WTC11 (cell line): ENCODE results near the gene RNF224. TPM values are rescaled to one million over a fixed set of nuclear protein-coding genes. Genes with fewer than 3 reads are reported as not detected.

Experiments
- CTCF ChIP-seq: fragments of 200-600 bp; IDR thresholded peaks from 2 replicates; pipeline ENCODE4 v1.8.0; 2022; ENCODE audit warnings: antibody characterized with exemption
- E2F4 ChIP-seq: sonication (generic); formaldehyde crosslinking; IDR thresholded peaks from 2 replicates; pipeline ENCODE4 v1.8.1; 2022; ENCODE audit warnings: low read depth, mild to moderate bottlenecking, moderate library complexity, missing genetic modification reagents, borderline replicate concordance
- EMX1 ChIP-seq: fragments of 250-450 bp; sonication (Bioruptor Pico); IDR thresholded peaks from 2 replicates; pipeline ENCODE4 v1.8.0; 2021; ENCODE audit warnings: mild to moderate bottlenecking
- FOXP1 ChIP-seq: sonication (generic); formaldehyde crosslinking; IDR thresholded peaks from 2 replicates; pipeline ENCODE4 v1.8.0; 2022; ENCODE audit warnings: missing genetic modification reagents, mild to moderate bottlenecking, moderate library complexity, borderline replicate concordance
- IRF2 ChIP-seq: sonication (generic); formaldehyde crosslinking; IDR thresholded peaks from 2 replicates; pipeline ENCODE4 v1.8.0; 2022; ENCODE audit warnings: low read depth, missing genetic modification reagents, borderline replicate concordance
- KAT7 ChIP-seq: sonication (generic); formaldehyde crosslinking; IDR thresholded peaks from 2 replicates; pipeline ENCODE4 v1.8.1; 2023; ENCODE audit warnings: missing genetic modification reagents, mild to moderate bottlenecking, borderline replicate concordance
- NFATC4 ChIP-seq: fragments of 250-450 bp; sonication (Bioruptor Pico); IDR thresholded peaks from 2 replicates; pipeline ENCODE4 v1.9.0; 2021; ENCODE audit warnings: mild to moderate bottlenecking
- NR1H2 ChIP-seq: sonication (generic); formaldehyde crosslinking; IDR thresholded peaks from 2 replicates; pipeline ENCODE4 v1.9.0; 2021; ENCODE audit warnings: mild to moderate bottlenecking, moderate library complexity, missing genetic modification reagents
- NR2C2 ChIP-seq: sonication (generic); formaldehyde crosslinking; IDR thresholded peaks from 2 replicates; pipeline ENCODE4 v1.8.0; 2022; ENCODE audit warnings: mild to moderate bottlenecking, missing genetic modification reagents
- RELA ChIP-seq: sonication (generic); formaldehyde crosslinking; IDR thresholded peaks from 2 replicates; pipeline ENCODE4 v1.8.1; 2022; ENCODE audit warnings: missing genetic modification reagents, mild to moderate bottlenecking, borderline replicate concordance
- SMAD4 ChIP-seq: sonication (generic); formaldehyde crosslinking; IDR thresholded peaks from 2 replicates; pipeline ENCODE4 v1.8.0; 2022; ENCODE audit warnings: mild to moderate bottlenecking, missing genetic modification reagents
- TCF7 ChIP-seq: sonication (generic); formaldehyde crosslinking; IDR thresholded peaks from 2 replicates; pipeline ENCODE4 v1.8.0; 2022; ENCODE audit warnings: mild to moderate bottlenecking, low read depth, missing genetic modification reagents, moderate library complexity
- TP53 ChIP-seq: sonication (generic); formaldehyde crosslinking; IDR thresholded peaks from 2 replicates; pipeline ENCODE4 v1.8.1; 2023; ENCODE audit warnings: mild to moderate bottlenecking, missing genetic modification reagents
- ZMAT4 ChIP-seq: fragments of 250-450 bp; sonication (Bioruptor Pico); IDR thresholded peaks from 2 replicates; pipeline ENCODE4 v1.9.0; 2021; ENCODE audit warnings: mild to moderate bottlenecking
- ZNF317 ChIP-seq: sonication (generic); formaldehyde crosslinking; IDR thresholded peaks from 2 replicates; pipeline ENCODE4 v1.8.1; 2023; ENCODE audit warnings: low read depth, mild to moderate bottlenecking, moderate library complexity, missing genetic modification reagents, borderline replicate concordance
- total RNA-seq: library from RNA; stranded (reverse); gene quantifications from 3 replicates; pipeline ENCODE4 v1.2.3, GENCODE V29; 2021
- TF ChIP-seq, protein P1 (sequence below): sonication (generic); formaldehyde crosslinking; IDR thresholded peaks from 2 replicates; pipeline ENCODE4 v1.8.1; 2023; ENCODE audit warnings: mild to moderate bottlenecking, moderate library complexity, missing genetic modification reagents
- TF ChIP-seq, protein P2 (sequence below): fragments of 250-450 bp; sonication (Bioruptor Pico); IDR thresholded peaks from 2 replicates; pipeline ENCODE4 v1.9.0; 2021; ENCODE audit warnings: mild to moderate bottlenecking
- TF ChIP-seq, protein P3 (sequence below): sonication (generic); formaldehyde crosslinking; IDR thresholded peaks from 2 replicates; pipeline ENCODE4 v1.8.1; 2022; ENCODE audit warnings: missing genetic modification reagents, borderline replicate concordance
- TF ChIP-seq, protein P4 (sequence below): fragments of 250-450 bp; sonication (Bioruptor Pico); IDR thresholded peaks from 2 replicates; pipeline ENCODE4 v1.9.0; 2021; ENCODE audit warnings: mild to moderate bottlenecking, borderline replicate concordance
- TF ChIP-seq, protein P5 (sequence below): sonication (generic); formaldehyde crosslinking; IDR thresholded peaks from 2 replicates; pipeline ENCODE4 v1.8.1; 2023; ENCODE audit warnings: mild to moderate bottlenecking, missing genetic modification reagents
- TF ChIP-seq, protein P6 (sequence below): sonication (generic); formaldehyde crosslinking; IDR thresholded peaks from 2 replicates; pipeline ENCODE4 v1.8.0; 2022; ENCODE audit warnings: mild to moderate bottlenecking, missing genetic modification reagents

Gene RNF224
- total RNA-seq, 1 experiment from 2014 or later = 0.59 TPM

DNA sequence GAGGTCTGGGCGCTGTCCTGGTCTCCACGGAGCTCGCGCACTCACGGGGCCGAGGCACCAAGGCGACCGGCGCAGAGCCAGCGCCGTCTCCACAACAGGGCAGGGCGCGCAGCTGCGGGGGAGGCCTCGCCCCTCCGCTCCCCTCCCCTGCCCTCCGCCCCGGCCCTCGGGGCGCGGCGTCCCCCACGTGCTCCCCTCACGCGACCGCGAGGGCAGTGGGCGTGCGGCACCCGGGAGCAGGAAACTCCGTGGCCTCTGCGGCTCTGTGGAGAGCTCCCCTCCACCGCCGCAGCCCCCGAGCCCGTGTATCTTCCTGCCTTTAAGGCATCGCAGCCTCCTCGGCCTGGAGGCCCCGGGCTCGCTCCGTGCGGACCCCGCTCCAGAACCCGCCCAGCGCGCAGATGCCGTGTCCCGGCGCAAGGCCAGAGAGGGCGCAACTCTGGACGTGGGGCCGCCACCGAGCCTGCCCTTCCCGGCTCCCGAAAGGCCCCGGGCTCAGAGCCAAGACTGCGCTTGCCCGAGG lies 13.1 kb downstream of the RNF224 start (continued):
- TF ChIP-seq KAT7 (CRISPR knock-in tag) (peak; percentile 74; the same call in 1 of the 2 replicates), NR2C2 (CRISPR knock-in tag) (no peak), CTCF (no peak), TCF7 (no peak), FOXP1 (CRISPR knock-in tag) (peak; percentile 87; the same call in 1 of the 2 replicates), NR1H2 (CRISPR knock-in tag) (no peak), IRF2 (CRISPR knock-in tag) (no peak), RELA (CRISPR knock-in tag) (peak; percentile 44; the same call in 1 of the 2 replicates), SMAD4 (CRISPR knock-in tag) (no peak), ZMAT4 (CRISPR knock-in tag) (no peak), E2F4 (no peak), ZNF317 (0 out of 2 replicates have a peak, but pooled peaks have one; percentile 36), NFATC4 (CRISPR knock-in tag) (no peak), TP53 (CRISPR knock-in tag) (peak; percentile 85; the same call in 1 of the 2 replicates), EMX1 (CRISPR knock-in tag) (no peak)
- TF ChIP-seq, protein P1, sequence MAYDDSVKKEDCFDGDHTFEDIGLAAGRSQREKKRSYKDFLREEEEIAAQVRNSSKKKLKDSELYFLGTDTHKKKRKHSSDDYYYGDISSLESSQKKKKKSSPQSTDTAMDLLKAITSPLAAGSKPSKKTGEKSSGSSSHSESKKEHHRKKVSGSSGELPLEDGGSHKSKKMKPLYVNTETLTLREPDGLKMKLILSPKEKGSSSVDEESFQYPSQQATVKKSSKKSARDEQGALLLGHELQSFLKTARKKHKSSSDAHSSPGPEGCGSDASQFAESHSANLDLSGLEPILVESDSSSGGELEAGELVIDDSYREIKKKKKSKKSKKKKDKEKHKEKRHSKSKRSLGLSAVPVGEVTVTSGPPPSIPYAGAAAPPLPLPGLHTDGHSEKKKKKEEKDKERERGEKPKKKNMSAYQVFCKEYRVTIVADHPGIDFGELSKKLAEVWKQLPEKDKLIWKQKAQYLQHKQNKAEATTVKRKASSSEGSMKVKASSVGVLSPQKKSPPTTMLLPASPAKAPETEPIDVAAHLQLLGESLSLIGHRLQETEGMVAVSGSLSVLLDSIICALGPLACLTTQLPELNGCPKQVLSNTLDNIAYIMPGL (CRISPR knock-in tag) = peak; percentile 93
- TF ChIP-seq, protein P2, sequence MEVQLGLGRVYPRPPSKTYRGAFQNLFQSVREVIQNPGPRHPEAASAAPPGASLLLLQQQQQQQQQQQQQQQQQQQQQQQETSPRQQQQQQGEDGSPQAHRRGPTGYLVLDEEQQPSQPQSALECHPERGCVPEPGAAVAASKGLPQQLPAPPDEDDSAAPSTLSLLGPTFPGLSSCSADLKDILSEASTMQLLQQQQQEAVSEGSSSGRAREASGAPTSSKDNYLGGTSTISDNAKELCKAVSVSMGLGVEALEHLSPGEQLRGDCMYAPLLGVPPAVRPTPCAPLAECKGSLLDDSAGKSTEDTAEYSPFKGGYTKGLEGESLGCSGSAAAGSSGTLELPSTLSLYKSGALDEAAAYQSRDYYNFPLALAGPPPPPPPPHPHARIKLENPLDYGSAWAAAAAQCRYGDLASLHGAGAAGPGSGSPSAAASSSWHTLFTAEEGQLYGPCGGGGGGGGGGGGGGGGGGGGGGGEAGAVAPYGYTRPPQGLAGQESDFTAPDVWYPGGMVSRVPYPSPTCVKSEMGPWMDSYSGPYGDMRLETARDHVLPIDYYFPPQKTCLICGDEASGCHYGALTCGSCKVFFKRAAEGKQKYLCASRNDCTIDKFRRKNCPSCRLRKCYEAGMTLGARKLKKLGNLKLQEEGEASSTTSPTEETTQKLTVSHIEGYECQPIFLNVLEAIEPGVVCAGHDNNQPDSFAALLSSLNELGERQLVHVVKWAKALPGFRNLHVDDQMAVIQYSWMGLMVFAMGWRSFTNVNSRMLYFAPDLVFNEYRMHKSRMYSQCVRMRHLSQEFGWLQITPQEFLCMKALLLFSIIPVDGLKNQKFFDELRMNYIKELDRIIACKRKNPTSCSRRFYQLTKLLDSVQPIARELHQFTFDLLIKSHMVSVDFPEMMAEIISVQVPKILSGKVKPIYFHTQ = no peak
- TF ChIP-seq, protein P3, sequence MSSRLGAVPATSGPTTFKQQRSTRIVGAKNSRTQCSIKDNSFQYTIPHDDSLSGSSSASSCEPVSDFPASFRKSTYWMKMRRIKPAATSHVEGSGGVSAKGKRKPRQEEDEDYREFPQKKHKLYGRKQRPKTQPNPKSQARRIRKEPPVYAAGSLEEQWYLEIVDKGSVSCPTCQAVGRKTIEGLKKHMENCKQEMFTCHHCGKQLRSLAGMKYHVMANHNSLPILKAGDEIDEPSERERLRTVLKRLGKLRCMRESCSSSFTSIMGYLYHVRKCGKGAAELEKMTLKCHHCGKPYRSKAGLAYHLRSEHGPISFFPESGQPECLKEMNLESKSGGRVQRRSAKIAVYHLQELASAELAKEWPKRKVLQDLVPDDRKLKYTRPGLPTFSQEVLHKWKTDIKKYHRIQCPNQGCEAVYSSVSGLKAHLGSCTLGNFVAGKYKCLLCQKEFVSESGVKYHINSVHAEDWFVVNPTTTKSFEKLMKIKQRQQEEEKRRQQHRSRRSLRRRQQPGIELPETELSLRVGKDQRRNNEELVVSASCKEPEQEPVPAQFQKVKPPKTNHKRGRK (CRISPR knock-in tag) = no peak
- TF ChIP-seq, protein P4, sequence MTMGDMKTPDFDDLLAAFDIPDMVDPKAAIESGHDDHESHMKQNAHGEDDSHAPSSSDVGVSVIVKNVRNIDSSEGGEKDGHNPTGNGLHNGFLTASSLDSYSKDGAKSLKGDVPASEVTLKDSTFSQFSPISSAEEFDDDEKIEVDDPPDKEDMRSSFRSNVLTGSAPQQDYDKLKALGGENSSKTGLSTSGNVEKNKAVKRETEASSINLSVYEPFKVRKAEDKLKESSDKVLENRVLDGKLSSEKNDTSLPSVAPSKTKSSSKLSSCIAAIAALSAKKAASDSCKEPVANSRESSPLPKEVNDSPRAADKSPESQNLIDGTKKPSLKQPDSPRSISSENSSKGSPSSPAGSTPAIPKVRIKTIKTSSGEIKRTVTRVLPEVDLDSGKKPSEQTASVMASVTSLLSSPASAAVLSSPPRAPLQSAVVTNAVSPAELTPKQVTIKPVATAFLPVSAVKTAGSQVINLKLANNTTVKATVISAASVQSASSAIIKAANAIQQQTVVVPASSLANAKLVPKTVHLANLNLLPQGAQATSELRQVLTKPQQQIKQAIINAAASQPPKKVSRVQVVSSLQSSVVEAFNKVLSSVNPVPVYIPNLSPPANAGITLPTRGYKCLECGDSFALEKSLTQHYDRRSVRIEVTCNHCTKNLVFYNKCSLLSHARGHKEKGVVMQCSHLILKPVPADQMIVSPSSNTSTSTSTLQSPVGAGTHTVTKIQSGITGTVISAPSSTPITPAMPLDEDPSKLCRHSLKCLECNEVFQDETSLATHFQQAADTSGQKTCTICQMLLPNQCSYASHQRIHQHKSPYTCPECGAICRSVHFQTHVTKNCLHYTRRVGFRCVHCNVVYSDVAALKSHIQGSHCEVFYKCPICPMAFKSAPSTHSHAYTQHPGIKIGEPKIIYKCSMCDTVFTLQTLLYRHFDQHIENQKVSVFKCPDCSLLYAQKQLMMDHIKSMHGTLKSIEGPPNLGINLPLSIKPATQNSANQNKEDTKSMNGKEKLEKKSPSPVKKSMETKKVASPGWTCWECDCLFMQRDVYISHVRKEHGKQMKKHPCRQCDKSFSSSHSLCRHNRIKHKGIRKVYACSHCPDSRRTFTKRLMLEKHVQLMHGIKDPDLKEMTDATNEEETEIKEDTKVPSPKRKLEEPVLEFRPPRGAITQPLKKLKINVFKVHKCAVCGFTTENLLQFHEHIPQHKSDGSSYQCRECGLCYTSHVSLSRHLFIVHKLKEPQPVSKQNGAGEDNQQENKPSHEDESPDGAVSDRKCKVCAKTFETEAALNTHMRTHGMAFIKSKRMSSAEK (CRISPR knock-in tag) = no peak
- TF ChIP-seq, protein P5, sequence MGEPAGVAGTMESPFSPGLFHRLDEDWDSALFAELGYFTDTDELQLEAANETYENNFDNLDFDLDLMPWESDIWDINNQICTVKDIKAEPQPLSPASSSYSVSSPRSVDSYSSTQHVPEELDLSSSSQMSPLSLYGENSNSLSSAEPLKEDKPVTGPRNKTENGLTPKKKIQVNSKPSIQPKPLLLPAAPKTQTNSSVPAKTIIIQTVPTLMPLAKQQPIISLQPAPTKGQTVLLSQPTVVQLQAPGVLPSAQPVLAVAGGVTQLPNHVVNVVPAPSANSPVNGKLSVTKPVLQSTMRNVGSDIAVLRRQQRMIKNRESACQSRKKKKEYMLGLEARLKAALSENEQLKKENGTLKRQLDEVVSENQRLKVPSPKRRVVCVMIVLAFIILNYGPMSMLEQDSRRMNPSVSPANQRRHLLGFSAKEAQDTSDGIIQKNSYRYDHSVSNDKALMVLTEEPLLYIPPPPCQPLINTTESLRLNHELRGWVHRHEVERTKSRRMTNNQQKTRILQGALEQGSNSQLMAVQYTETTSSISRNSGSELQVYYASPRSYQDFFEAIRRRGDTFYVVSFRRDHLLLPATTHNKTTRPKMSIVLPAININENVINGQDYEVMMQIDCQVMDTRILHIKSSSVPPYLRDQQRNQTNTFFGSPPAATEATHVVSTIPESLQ = no peak
- TF ChIP-seq, protein P6, sequence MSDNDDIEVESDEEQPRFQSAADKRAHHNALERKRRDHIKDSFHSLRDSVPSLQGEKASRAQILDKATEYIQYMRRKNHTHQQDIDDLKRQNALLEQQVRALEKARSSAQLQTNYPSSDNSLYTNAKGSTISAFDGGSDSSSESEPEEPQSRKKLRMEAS (CRISPR knock-in tag) = peak; percentile 84
